GM18502 (cell line): ENCODE results near the gene MIPOL1.
"Not testable (repeated sequence)": the region's sequence is repeated elsewhere in the genome, so short reads cannot be mapped to it uniquely, and the experiment has no call there.

Source experiments
- ATAC-seq: cut with Tn5 transposase; IDR thresholded peaks from one replicate; pipeline ENCODE4 v1.9.1; 2021; ENCODE audit warnings: mild to moderate bottlenecking; ENCODE audit not compliant: unreplicated experiment, poor library complexity

The MIPOL1 gene

DNA sequence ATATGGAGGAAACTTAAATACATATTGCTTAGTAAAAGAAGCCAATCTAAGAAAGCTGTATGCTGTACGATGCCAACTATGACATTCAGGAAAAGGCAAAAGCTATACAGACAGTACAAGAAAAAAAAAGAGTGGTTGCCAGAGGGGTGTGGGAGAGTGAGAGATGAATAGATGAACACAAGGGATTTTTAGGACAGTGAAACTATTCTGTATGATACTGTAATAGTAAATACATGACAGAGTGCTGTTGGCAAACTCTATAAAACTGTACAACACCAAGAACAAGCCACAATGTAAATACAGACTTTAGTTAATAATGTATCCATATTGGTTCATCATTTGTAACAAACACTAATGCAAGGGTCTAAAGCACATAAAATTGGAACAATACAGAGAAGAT lies 10.9 kb upstream of the MIPOL1 start:
- ATAC-seq = no peak

DNA sequence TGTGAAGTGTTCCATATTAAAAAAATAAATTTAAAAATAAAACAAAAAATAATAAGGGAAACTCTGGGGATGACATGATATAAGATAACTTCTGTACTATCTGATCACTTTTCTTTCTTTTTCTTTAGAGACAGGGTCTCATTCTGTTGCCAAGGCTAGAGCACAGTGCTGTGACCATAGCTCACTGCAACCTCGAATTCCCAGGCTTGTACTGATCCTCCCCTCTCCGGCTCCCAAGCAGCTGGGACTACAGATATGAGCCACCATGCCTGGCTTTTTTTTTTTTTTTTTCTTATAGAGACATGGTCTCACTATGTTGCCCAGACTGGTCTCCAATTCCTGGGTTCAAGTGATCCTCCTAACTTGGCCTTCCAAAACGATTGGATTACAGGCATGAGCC lies 10.4 kb upstream of the MIPOL1 start:
- ATAC-seq = no peak

DNA sequence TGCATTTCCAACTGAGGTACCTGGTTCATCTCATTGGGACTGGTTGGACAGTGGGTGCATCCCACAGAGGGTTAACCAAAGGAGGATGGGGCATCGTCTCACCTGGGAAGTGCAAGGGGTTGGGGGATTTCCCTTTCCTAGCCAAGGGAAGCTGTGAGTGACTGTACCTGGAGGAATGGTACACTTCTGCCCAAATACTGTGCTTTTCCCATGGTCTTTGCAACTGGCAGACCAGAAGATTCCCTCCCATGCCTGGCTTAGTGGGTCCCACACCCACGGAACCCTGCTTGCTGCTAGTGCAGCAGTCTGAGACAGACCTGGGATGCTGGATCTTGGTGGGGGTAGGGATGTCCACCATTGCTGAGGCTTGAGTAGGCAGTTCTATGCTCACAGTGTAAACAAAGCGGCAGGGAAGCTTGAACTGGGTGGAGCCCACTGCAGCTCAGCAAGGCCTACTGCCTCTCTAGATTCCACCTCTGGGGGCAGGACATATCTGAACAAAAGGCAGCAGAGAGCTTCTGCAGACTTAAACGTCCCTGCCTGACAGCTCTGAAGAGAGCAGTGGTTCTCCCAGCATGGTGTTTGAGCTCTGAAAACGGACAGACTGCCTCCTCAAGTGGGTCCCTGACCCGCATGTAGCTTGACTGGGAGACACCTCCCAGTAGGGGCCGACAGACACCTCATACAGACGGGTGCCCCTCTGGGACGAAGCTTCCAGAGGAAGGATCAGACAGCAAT lies 9.7 kb upstream of the MIPOL1 start:
- not testable (repeated sequence) for ATAC-seq

DNA sequence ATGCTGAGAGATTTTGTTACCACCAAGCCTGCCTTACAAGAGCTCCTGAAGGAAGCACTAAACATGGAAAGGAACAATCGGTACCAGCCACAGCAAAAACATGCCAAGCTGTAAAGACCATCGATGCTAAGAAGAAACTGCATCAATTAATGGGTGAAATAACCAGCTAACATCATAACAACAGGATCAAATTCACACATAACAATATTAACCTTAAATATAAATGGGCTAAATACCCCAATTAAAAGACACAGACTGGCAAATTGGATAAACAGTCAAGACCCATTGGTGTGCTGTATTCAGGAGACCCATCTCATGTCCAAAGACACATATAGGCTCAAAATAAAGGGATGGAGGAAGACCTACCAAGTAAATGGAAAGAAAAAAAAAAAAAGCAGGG lies 8.0 kb upstream of the MIPOL1 start:
- ATAC-seq = not testable (repeated sequence)

DNA sequence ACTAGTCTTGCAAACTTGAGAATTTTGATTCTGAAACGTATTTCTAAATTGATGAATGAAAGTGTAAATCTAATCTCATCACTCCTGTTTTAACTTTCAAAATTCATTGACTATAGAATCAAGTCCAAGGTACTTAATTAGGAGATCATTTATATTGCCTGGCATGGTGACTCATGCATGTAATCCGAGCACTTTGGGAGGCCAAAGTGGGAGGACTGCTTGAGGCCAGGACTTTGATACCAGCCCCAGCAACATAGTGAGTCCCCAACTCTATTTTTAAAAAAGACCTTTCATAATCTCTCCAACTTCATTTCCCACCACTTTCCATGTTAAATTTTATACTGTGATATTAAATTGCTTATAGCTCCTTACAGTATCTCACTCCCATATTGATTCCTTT lies 3.0 kb upstream of the MIPOL1 start:
- no peak for ATAC-seq

DNA sequence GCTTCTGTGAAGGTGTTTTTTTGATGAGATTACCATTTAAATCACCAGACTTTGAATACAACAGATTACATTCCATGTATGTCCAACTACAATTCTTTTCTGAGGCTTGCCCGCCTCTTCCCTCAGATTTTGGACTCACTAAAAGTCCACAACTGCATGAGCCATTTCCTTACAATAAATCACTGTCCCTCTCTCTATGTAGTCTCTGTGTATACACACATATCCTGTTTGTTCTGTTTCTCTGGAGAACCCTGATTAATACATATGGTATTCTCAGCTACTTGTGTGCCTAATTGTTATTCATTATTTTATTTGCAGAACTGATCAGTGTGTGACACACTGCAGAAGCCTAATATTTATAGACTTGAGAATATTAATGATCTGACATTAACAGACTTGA lies 2.4 kb upstream of the MIPOL1 start:
- no peak for ATAC-seq

GRCh38 chr14:37196604-37197420 lies 925 bp upstream of the MIPOL1 start:
- ATAC-seq = no peak

DNA sequence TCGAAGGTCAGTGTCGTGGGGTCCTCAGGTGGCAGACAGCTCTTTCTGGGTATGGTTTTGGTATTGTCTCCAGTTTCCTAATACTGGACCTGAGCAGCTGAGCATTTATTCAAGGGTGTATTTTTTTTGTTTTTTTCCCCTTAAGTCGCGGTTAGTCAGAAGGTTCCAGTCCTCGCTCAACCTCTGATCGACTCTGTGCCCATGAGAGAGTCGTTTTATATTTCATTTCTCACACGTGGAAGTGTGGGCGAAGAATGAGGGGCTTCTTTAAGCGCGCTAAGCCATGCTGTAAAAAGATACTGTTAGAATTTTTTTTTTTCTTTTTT lies 499 bp downstream of the MIPOL1 start:
- no peak for ATAC-seq

DNA sequence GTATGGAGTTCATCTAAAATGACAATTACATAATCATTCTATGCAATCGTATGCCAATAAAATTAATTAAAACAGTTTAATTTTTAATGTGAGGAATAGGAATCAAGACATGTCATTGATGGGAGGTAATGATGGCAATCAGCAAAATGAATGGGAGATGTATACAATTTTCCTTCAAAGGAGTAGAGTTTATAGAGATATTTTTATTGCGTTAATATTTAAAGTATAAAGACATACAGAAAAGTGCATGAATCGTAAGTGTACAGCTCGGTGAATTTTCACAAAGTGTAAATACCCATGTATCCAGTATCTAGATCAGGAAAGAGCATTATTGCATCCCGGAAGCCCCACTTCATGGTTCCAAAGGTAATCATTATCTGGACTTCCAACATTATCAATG lies 1.2 kb downstream of the MIPOL1 start:
- ATAC-seq = no peak

- ATAC-seq = no peak
Observed at GRCh38 chr14:37201724-37202123, 4.0 kb downstream of the MIPOL1 start.

DNA sequence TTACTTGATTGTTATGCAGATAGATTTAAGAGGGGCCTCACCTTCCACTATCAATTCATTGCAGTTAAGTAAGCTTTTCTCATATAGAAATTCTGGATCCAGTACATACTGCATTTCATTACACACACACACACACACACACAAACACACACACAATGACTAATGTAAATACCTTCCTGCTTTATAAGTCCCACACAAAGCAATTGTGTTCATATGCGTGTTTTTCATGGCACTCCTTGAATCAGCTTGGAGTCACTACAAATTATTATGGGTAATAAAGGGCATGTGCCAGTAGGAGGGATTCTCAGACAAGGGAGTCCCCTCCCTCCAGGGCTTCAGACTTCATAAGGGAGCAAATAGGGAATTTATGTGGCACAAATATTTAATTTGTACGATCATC lies 4.5 kb downstream of the MIPOL1 start:
- no peak for ATAC-seq

GRCh38 chr14:37202812-37203211 lies 5.1 kb downstream of the MIPOL1 start:
- ATAC-seq = no peak

DNA sequence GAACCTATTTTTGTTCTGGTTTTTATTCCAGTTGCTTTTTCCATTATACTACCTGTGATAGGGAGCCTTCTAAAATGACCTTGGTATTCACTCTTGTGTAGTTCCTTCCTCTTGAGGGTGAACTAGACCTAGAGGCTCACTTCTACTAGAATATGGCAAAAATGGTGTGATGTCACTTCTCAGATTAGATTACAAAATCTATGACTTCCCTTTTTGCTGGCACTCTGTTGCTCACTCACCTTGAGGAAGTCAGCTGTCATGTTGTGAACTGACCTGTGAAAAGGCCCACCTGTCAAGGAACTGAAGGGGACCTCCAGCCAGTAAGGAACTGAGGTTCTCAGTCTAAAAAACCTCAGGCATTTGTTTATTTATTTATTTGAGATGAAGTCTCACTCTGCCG lies 5.7 kb downstream of the MIPOL1 start:
- ATAC-seq = no peak

- not testable (repeated sequence) for ATAC-seq
Observed at GRCh38 chr14:37205623-37206605, 8.2 kb downstream of the MIPOL1 start.

DNA sequence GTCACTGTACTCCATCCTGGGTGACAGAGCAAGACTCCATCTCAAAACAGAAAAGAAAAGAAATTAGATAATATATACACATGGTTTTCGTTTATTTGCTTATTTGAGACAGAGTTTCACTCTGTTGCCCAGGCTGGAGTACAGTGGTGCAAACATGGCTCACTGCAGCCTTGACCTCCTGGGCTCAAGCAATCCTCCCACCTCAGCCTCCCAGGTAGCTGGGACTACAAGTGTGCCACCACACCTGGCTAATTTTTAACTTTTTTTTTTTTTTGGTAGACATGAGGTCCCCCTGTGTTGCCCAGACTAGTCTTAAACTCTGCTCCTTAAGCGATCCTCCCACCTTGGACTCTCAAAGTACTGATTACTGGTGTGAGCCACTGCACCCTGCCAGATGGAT lies 11.9 kb downstream of the MIPOL1 start:
- not testable (repeated sequence) for ATAC-seq

DNA sequence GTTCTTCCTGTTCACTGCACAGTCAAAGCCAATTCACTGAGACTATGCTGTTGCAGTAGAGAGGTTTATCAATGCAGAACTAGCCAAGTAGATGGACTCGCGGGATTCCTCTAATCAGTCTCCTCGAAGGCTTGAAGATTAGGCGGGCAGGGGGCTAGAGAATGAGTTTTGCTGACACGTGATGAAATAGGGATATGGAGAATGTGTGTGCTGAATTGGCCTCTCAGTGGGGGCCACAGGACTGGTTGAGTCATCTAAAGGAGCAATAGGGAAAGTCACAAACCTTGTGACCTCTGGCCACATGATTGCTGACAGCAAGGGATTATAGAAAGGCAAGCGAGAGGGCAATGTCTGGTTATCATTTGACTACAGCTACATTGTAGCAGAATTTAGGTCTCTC lies 12.7 kb downstream of the MIPOL1 start:
- ATAC-seq = no peak

DNA sequence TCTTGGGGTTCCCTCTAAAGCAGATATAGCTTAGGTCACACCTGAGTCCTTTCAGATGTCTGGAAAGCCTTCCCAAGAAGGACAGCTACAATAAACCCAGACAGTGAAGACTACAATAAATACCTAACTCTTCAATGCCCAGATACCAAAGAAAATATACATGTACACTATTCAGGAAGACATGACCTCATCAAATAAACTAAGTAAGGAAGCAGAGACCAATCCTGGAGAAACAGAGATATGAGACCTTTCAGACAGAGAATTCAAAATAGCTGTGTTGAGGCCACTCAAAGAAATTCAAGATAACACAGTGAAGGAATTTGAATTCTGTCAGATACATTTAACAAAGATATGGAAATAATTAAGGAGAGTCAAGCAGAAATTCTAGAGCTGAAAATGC lies 15.3 kb downstream of the MIPOL1 start:
- no peak for ATAC-seq

DNA sequence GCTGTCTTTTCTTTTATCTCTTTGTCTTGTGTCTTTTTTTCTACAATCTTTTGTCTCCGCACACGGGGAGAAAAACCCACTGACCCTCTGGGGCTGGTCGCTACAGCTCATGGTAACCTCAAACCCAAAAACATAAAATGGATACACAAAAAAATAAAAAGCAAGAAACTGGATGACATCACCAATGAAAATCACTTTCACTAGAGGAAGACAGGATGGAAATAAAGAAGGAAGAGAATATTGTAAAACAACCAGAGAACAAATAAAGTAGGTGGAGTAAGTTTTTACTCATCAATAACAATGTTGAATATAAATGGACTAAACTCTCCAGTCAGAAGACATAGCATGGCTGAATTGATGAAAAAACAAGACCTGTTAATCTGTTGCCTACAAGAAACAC lies 17.6 kb downstream of the MIPOL1 start:
- ATAC-seq = no peak

- ATAC-seq = no peak
Observed at GRCh38 chr14:37221073-37221472, 23.3 kb downstream of the MIPOL1 start.

DNA sequence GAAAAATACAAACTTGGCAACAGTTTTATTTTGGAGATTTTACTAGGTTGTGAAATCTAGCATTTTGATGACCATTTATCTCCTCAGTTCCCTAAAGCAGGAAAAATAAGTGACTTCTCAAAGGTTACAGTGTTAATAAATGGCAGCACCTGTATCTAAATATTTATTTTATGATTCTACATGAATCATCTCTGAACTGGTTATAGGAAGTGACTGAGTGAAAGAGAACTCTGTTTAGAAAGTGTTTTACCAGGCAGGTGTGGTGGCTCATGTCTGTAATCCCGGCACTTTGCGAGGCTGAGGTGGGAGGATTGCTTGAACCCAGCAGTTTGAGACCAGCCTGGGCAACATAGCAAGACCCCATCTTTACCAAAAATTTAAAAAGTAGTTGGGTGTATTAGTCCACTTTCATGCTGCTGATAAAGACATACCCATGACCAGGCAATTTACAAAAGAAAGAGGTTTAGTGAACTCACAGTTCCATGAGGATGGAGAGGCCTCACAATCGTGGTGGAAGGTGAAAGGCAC lies 26.3 kb downstream of the MIPOL1 start:
- ATAC-seq = no peak

DNA sequence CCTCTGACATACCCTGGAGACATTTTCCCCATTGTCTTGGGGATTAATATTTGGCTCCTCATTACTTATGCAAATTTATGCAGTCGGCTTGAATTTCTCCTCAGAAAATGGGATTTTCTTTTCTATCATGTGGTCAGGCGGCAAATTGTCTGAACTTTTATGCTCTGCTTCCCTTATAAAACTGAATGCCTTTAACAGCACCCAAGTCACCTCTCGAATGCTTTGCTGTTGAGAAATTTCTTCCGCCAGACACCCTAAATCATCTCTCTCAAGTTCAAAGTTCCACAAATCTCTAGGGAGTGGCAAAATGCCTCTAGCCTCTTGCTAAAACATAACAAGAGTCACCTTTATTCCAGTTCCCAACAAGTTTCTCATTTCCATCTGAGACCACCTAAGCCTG lies 27.9 kb downstream of the MIPOL1 start:
- ATAC-seq = not testable (repeated sequence)
